ENCODE measurements around the gene TRIM44. TPM values are rescaled to one million over a fixed set of nuclear protein-coding genes. Genes with fewer than 3 reads are reported as not detected.

TRIM44 gene
- total and polyA plus RNA-seq, 10 donors, result 5.3 to 65.7 (median 48.5) TPM

- WGBS, 5 donors, result 79 to 89% (median 83%) methylated on average over 7 of the region's 7 CpGs
- TF ChIP-seq POLR2A (IDR thresholded peaks at IDR 0.05) (no peak), POLR2AphosphoS5 (IDR thresholded peaks at IDR 0.05) (no peak), CTCF (IDR thresholded peaks at IDR 0.05 in 8 of 11, conservative IDR thresholded peaks at IDR 0.05 in 3 of 11) (no peak)
- intact Hi-C loops (cut with DNase I; ENCODE audit: low total_unique reads), result no loop called here
Measured at GRCh38 chr11:35814081-35814695, 151.6 kb downstream of the TRIM44 start.

GRCh38 chr11:35814720-35815305 lies 152.2 kb downstream of the TRIM44 start:
- Histone ChIP-seq H3K27ac (no peak overlapping the region), H3K9me3 (no peaks in the 10 kb centered on the region), H3K4me1 (peaks cover 0 to 18% (median 7%) of the 10 kb centered on the region in 6 donors), H3K36me3 (peaks cover 0 to 10% (median 0%) of the 10 kb centered on the region in 6 donors), H3K27me3 (replicated peaks in 1 of 7) (no peaks in the 10 kb centered on the region), H3K4me3 (no peak overlapping the region)
- no peak for DNase-seq
- intact Hi-C loops (cut with DNase I; ENCODE audit: low total_unique reads), result no loop called here
- TF ChIP-seq CTCF (IDR thresholded peaks at IDR 0.05 in 8 of 11, conservative IDR thresholded peaks at IDR 0.05 in 3 of 11) (no peak), POLR2A (IDR thresholded peaks at IDR 0.05) (no peak), POLR2AphosphoS5 (IDR thresholded peaks at IDR 0.05) (no peak)
- 72 to 88% (median 79%) methylated on average over 3 of the region's 3 CpGs for WGBS, 5 donors

More at GRCh38 chr11:35814081-35814695, 151.6 kb downstream of the TRIM44 start:
- Histone ChIP-seq H3K4me1 (peaks cover 0 to 18% (median 7%) of the 10 kb centered on the region in 6 donors), H3K27ac (no peak overlapping the region), H3K9me3 (no peaks in the 10 kb centered on the region), H3K36me3 (peaks cover 0 to 14% (median 0%) of the 10 kb centered on the region in 6 donors), H3K4me3 (no peak overlapping the region), H3K27me3 (replicated peaks in 1 of 7) (no peaks in the 10 kb centered on the region)
- no peak for DNase-seq

GRCh38 chr11:35815556-35816315 lies 153.2 kb downstream of the TRIM44 start:
- Histone ChIP-seq H3K9me3 (no peaks in the 10 kb centered on the region), H3K4me3 (no peak overlapping the region), H3K27ac (peak overlapping the region in 5 of 8 donors; percentile 9 to 37 (median 24)), H3K4me1 (peaks cover 0 to 21% (median 7%) of the 10 kb centered on the region in 6 donors), H3K36me3 (peaks cover 0 to under 1% (median 0%) of the 10 kb centered on the region in 6 donors), H3K27me3 (replicated peaks in 1 of 7) (no peaks in the 10 kb centered on the region)
- WGBS, 5 donors, result 79 to 92% (median 87%) methylated on average over 5 of the region's 5 CpGs
- no peak for DNase-seq
- no peak for TF ChIP-seq POLR2A (IDR thresholded peaks at IDR 0.05)
- TF ChIP-seq POLR2AphosphoS5 (IDR thresholded peaks at IDR 0.05), result peak in 1 of 3 donors; percentile 42
- intact Hi-C loops (cut with DNase I; ENCODE audit: low total_unique reads), result no loop called here

GRCh38 chr11:35820614-35821013 lies 158.0 kb downstream of the TRIM44 start:
- Histone ChIP-seq H3K27me3 (replicated peaks in 1 of 7) (no peaks in the 10 kb centered on the region), H3K4me3 (no peak overlapping the region), H3K36me3 (no peaks in the 10 kb centered on the region), H3K27ac (peak overlapping the region in 4 of 8 donors; percentile 3 to 45 (median 28)), H3K4me1 (peaks cover 5 to 32% (median 21%) of the 10 kb centered on the region in 6 donors), H3K9me3 (no peaks in the 10 kb centered on the region)
- WGBS, 5 donors, result 62 to 78% (median 74%) methylated on average over 5 of the region's 5 CpGs
- no peak for DNase-seq
- intact Hi-C loops (cut with DNase I; ENCODE audit: low total_unique reads), result loop anchor here (10.0 kb wide), 2 partner anchors 206 to 314 kb away; partner anchors contain the start of gene FJX1
- TF ChIP-seq POLR2AphosphoS5 (IDR thresholded peaks at IDR 0.05) (no peak), POLR2A (IDR thresholded peaks at IDR 0.05) (no peak), CTCF (IDR thresholded peaks at IDR 0.05 in 8 of 11, conservative IDR thresholded peaks at IDR 0.05 in 3 of 11) (no peak)

All from spleen (tissue), 11 donors.